ENCODE data around the gene PLA2G4A. TPM values are rescaled to one million over a fixed set of nuclear protein-coding genes. Genes with fewer than 3 reads are reported as not detected.
A peak's percentile ranks its signal among the peaks of the same experiment; 100 is the strongest.

The PLA2G4A gene
- total RNA-seq, 1 experiment from 2014 or later, result 0.39 TPM

DNA sequence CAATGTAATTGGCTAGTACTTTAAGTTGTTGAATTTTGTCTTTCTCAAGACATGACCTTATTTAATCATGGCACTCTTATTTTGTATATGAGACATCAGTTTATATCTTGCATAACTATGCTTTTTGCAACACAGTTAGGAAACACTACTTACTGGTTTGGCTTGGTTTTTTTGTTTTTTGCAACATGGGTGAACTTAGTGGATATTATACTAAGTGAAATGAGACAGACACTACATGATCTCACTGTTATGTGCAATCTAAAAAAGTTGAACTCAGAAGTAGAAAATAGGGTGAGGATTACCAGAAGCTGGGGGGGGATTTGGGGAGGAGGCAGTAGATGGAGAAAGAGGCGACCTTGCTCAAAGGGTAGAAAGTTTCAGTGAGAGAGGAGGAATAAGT, 132.1 kb downstream of the PLA2G4A start:
- no peak overlapping the region for H3K56ac ChIP-seq (ENCODE audit: insufficient read length, low read depth, low read length)
- H3K79me2 ChIP-seq (ENCODE audit: insufficient read depth, low read length), result no peaks in the 10 kb centered on the region
- H2BK120ac ChIP-seq (ENCODE audit: low read depth, low read length, poor library complexity, severe bottlenecking), result no peak overlapping the region
- H3K27ac ChIP-seq (ENCODE audit: insufficient read length, low read depth, low read length), result no peak overlapping the region
- H4K20me1 ChIP-seq (ENCODE audit: control insufficient read depth, insufficient read depth, insufficient read length), result no peaks in the 10 kb centered on the region
- no peak overlapping the region for H2BK5ac ChIP-seq (ENCODE audit: insufficient read length, low read length)
- no peaks in the 10 kb centered on the region for H3K79me1 ChIP-seq (ENCODE audit: insufficient read depth, low read depth, low read length, poor library complexity, severe bottlenecking)
- no peak overlapping the region for H4K5ac ChIP-seq (ENCODE audit: insufficient read length, low read depth, low read length)
- H3K9me3 Mint-ChIP-seq, result no peaks in the 10 kb centered on the region
- no peak overlapping the region for H3K4ac ChIP-seq (ENCODE audit: low read depth, low read length)
- no peak overlapping the region for H2BK15ac ChIP-seq (ENCODE audit: low read depth, low read length)
- no peaks in the 10 kb centered on the region for H3K9me3 ChIP-seq (ENCODE audit: control insufficient read depth, low read depth, low read length)
- no peaks in the 10 kb centered on the region for H3K4me1 ChIP-seq (ENCODE audit: insufficient read depth, low read length)
- peak overlapping the region in 1 of 2 experiments; percentile 39; a peak in 1 of 5 replicates for H3K4me3 Mint-ChIP-seq
- H3K27me3 ChIP-seq (ENCODE audit: insufficient read depth, low read length), result no peaks in the 10 kb centered on the region
- no peak overlapping the region for H3K14ac ChIP-seq (ENCODE audit: insufficient read depth, low read length)
- DNase-seq, result no peak
- H3K23me2 ChIP-seq (ENCODE audit: insufficient read length, low read depth, low read length, poor library complexity, severe bottlenecking), result no peaks in the 10 kb centered on the region
- peaks cover 13 to 15% of the 10 kb centered on the region in 2 experiments for H3K4me1 Mint-ChIP-seq
- H2BK12ac ChIP-seq (ENCODE audit: insufficient read length, low read depth, low read length), result no peak overlapping the region
- H4K8ac ChIP-seq (replicated peaks; ENCODE audit: insufficient read length, low read depth, low read length), result no peak overlapping the region
- H2AK5ac ChIP-seq (ENCODE audit: insufficient read length, low read length), result no peak overlapping the region
- no peak overlapping the region for H2BK20ac ChIP-seq (ENCODE audit: low read depth, low read length, poor library complexity, severe bottlenecking)
- no peaks in the 10 kb centered on the region for H3K36me3 Mint-ChIP-seq (ENCODE audit: insufficient read depth in 1 of 3, low read depth in 3 of 3)
- WGBS (ENCODE audit: extremely low coverage, insufficient read length, low lambda C conversion rate), result no CpG with 5 or more reads among the region's 1 CpG
- H3K23ac ChIP-seq (ENCODE audit: insufficient read length, low read depth, low read length), result no peak overlapping the region
- no peaks in the 10 kb centered on the region for H3K27me3 Mint-ChIP-seq (ENCODE audit: low read depth)
- no peak overlapping the region for H4K91ac ChIP-seq (ENCODE audit: insufficient read length, low read depth, low read length)
- H3T11ph ChIP-seq (ENCODE audit: low read length), result no peak overlapping the region
- no peak overlapping the region for H3K18ac ChIP-seq (ENCODE audit: insufficient read length, low read depth, low read length)
- no peak overlapping the region for H3K9ac ChIP-seq (ENCODE audit: extremely low read depth, insufficient read length, low read length)
- TF ChIP-seq, protein P1, sequence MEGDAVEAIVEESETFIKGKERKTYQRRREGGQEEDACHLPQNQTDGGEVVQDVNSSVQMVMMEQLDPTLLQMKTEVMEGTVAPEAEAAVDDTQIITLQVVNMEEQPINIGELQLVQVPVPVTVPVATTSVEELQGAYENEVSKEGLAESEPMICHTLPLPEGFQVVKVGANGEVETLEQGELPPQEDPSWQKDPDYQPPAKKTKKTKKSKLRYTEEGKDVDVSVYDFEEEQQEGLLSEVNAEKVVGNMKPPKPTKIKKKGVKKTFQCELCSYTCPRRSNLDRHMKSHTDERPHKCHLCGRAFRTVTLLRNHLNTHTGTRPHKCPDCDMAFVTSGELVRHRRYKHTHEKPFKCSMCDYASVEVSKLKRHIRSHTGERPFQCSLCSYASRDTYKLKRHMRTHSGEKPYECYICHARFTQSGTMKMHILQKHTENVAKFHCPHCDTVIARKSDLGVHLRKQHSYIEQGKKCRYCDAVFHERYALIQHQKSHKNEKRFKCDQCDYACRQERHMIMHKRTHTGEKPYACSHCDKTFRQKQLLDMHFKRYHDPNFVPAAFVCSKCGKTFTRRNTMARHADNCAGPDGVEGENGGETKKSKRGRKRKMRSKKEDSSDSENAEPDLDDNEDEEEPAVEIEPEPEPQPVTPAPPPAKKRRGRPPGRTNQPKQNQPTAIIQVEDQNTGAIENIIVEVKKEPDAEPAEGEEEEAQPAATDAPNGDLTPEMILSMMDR (conservative IDR thresholded peaks at IDR 0.05), result no peak
- no peak overlapping the region for H2AFZ ChIP-seq (ENCODE audit: low read length)
- peak overlapping the region in 2 of 3 experiments; percentile 1 to 73; a peak in 4 of 7 replicates for H3K27ac Mint-ChIP-seq
- no peak overlapping the region for H3K4me2 ChIP-seq (ENCODE audit: insufficient read depth, insufficient read length, low read length)
